RWPE2 (cell line): ENCODE measurements around the gene TMEM106A.

ENCODE experiments used
- ATAC-seq: fragments of 200-7000 bp; cut with Tn5 transposase; 3 replicates; pipeline ENCODE4 v1.9.1; 2021; ENCODE audit warnings: low read depth
- DNase-seq: peaks from one replicate; pipeline ENCODE4 v3.0.0-alpha.2; 2020; ENCODE audit warnings: low spot score
- H3K27ac ChIP-seq: fragments of 450-650 bp; 2 replicates; pipeline ENCODE4 v1.5.1; 2017; ENCODE audit warnings: mild to moderate bottlenecking; ENCODE audit not compliant: poor library complexity, severe bottlenecking
- H3K27me3 ChIP-seq: fragments of 250-450 bp; sonication (Bioruptor Pico); 2 replicates; pipeline ENCODE4 v1.5.1; 2021; ENCODE audit warnings: mild to moderate bottlenecking, moderate library complexity; ENCODE audit not compliant: insufficient read depth, poor library complexity, severe bottlenecking
- H3K36me3 ChIP-seq: fragments of 250-450 bp; sonication (Bioruptor Pico); 2 replicates; pipeline ENCODE4 v1.5.1; 2020; ENCODE audit warnings: low read depth, mild to moderate bottlenecking, moderate library complexity
- H3K4me1 ChIP-seq: fragments of 250-450 bp; sonication (Bioruptor Pico); 2 replicates; pipeline ENCODE4 v1.5.1; 2021; ENCODE audit warnings: mild to moderate bottlenecking, moderate library complexity; ENCODE audit not compliant: insufficient read depth, poor library complexity, severe bottlenecking
- H3K4me3 ChIP-seq: fragments of 250-450 bp; sonication (Bioruptor Pico); 2 replicates; pipeline ENCODE4 v1.5.1; 2021; ENCODE audit warnings: mild to moderate bottlenecking, moderate library complexity; ENCODE audit not compliant: severe bottlenecking
- H3K9me3 ChIP-seq: fragments of 250-450 bp; sonication (Bioruptor Pico); 2 replicates; pipeline ENCODE4 v1.5.1; 2021; ENCODE audit warnings: mild to moderate bottlenecking, moderate library complexity; ENCODE audit not compliant: severe bottlenecking
- TF ChIP-seq, protein P1 (sequence below): fragments of 450-650 bp; IDR thresholded peaks from one replicate; pipeline ENCODE4 v1.5.1; 2017; ENCODE audit warnings: mild to moderate bottlenecking, moderate library complexity; ENCODE audit not compliant: poor library complexity, severe bottlenecking

The TMEM106A gene

DNA sequence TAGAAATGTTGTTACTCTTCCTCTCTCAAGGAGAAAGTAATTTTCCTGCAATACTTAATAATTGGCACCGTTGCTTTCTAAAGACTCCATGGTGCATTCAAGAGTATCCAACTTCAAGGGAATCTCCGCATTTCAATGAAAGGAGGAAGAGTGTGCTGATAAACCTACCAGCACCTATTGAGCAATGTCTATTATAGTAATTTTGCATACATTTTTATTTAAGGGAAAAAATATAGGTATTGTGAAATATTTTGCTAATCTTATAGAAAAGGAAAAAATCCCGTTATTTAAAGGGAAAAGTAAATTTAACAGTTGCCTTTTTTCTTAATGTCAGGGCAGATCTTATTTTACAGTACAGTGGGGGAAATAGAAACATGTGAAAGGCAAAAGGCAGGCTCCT is 1.1 kb upstream of the TMEM106A start:
- Histone ChIP-seq H3K4me1 (peaks cover 11% of the 10 kb centered on the region), H3K36me3 (peaks cover 34% of the 10 kb centered on the region), H3K27ac (peak overlapping the region; percentile 70), H3K9me3 (no peaks in the 10 kb centered on the region), H3K27me3 (no peaks in the 10 kb centered on the region), H3K4me3 (no peak overlapping the region)
- ATAC-seq (no peak), DNase-seq (no peak)
- TF ChIP-seq, protein P1, sequence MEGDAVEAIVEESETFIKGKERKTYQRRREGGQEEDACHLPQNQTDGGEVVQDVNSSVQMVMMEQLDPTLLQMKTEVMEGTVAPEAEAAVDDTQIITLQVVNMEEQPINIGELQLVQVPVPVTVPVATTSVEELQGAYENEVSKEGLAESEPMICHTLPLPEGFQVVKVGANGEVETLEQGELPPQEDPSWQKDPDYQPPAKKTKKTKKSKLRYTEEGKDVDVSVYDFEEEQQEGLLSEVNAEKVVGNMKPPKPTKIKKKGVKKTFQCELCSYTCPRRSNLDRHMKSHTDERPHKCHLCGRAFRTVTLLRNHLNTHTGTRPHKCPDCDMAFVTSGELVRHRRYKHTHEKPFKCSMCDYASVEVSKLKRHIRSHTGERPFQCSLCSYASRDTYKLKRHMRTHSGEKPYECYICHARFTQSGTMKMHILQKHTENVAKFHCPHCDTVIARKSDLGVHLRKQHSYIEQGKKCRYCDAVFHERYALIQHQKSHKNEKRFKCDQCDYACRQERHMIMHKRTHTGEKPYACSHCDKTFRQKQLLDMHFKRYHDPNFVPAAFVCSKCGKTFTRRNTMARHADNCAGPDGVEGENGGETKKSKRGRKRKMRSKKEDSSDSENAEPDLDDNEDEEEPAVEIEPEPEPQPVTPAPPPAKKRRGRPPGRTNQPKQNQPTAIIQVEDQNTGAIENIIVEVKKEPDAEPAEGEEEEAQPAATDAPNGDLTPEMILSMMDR: no peak

DNA sequence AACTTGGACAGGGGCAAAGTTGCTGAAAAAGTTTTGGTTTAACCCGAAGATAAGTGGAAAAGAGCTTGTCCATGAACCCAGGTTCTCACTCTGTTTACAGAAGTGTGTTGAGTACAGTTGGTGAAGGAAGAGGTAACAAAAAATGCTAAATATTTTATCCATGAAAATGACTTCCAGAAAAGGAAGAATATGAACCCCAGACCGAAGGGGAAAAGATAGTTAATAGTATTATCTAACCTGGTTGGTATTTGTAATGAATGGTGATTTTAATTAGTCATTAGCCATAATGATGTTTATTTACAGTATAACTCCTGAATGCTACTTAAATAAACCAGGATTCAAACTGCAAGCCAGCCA is 574 bp upstream of the TMEM106A start:
- H3K27me3 ChIP-seq: no peaks in the 10 kb centered on the region
- H3K4me1 ChIP-seq: peaks cover 11% of the 10 kb centered on the region
- ATAC-seq (no peak), DNase-seq (no peak)
- peak overlapping the region; percentile 39 for H3K4me3 ChIP-seq
- peaks cover 34% of the 10 kb centered on the region for H3K36me3 ChIP-seq
- H3K9me3 ChIP-seq: no peaks in the 10 kb centered on the region
- peak overlapping the region; percentile 70 for H3K27ac ChIP-seq
- TF ChIP-seq, protein P1: no peak

DNA sequence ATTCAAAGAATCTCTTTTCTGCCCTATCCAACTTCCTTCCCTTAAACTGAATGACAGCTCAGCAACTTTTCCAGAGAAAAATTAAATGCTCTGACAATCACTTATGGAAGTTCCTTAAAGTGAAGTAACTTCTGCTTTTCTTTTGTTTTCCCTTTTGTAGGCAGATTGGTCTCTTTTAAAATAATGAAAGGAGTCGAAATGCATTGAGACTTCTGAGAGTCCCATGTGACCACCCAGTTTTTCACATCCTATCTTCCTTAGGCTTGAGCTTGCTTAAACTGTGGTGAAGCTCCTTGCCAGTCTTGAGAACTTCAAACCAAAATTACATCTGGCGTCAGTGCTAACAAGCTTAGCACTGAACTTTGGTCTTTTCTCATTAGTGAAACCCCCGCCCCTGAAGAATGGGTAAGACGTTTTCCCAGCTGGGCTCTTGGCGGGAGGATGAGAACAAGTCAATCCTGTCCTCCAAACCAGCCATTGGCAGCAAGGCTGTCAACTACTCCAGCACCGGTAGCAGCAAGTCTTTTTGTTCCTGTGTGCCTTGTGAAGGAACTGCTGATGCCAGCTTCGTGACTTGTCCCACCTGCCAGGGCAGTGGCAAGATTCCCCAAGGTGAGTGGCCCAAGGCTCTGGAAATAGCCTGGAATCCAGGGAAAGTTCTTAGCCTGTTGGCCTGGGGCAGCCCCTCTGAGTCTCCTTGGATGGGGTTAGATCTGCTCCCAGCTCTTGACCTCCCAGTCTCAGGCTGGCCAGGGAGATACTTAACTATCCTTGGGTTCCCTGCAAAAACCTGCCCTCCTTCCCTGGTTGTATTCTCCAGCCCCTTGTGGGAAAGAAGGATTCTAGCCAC is 1.2 kb downstream of the TMEM106A start:
- H3K4me1 ChIP-seq: peaks cover 11% of the 10 kb centered on the region
- peak overlapping the region; percentile 70 for H3K27ac ChIP-seq
- H3K9me3 ChIP-seq: no peaks in the 10 kb centered on the region
- peaks cover 22% of the 10 kb centered on the region for H3K36me3 ChIP-seq
- TF ChIP-seq, protein P1: no peak
- DNase-seq (no peak), ATAC-seq (no peak)
- H3K27me3 ChIP-seq: no peaks in the 10 kb centered on the region
- peak overlapping the region; percentile 39 for H3K4me3 ChIP-seq

GRCh38 chr17:43213545-43213944 is 1.9 kb downstream of the TMEM106A start:
- Histone ChIP-seq H3K27me3 (no peaks in the 10 kb centered on the region), H3K9me3 (no peaks in the 10 kb centered on the region), H3K27ac (no peak overlapping the region), H3K36me3 (peaks cover 18% of the 10 kb centered on the region), H3K4me3 (no peak overlapping the region), H3K4me1 (peaks cover 11% of the 10 kb centered on the region)
- DNase-seq: no peak
- TF ChIP-seq, protein P1: no peak
- no peak for ATAC-seq

- Histone ChIP-seq H3K36me3 (peaks cover 8% of the 10 kb centered on the region), H3K27ac (no peak overlapping the region), H3K4me1 (peaks cover 10% of the 10 kb centered on the region), H3K9me3 (no peaks in the 10 kb centered on the region), H3K27me3 (no peaks in the 10 kb centered on the region), H3K4me3 (no peak overlapping the region)
- ATAC-seq (no peak), DNase-seq (no peak)
- TF ChIP-seq, protein P1: no peak
Measured at GRCh38 chr17:43215341-43215740, 3.7 kb downstream of the TMEM106A start.
